Pancreas (tissue), 10 donors: ENCODE results near the gene HSD17B13. TPM values are rescaled to one million over a fixed set of nuclear protein-coding genes. Genes with fewer than 3 reads are reported as not detected.
"Not testable (repeated sequence)": the region's sequence is repeated elsewhere in the genome, so short reads cannot be mapped to it uniquely, and the experiment has no call there.

Source experiments
- ATAC-seq, 4 donors: fragments of 200-7000 bp; cut with Tn5 transposase; one replicate each; pipeline versions ENCODE4 v1.8.0 to v1.9.1; 2020; ENCODE audit warnings: mild to moderate bottlenecking in 4 of 4, moderate library complexity in 4 of 4
- DNase-seq, 6 donors: peaks; one replicate each; pipeline ENCODE4 v3.0.0-alpha.2; 2020
- FAIRE-seq: peaks from 2 replicates; lab custom pipeline; 2012; peaks lifted over from hg19 to GRCh38; lab: Jason Lieb, UNC
- H3K27ac ChIP-seq, 4 donors: fragments of 200-600 bp; sonication (generic); 1 replicate in 3 of 4; 2 replicates in 1 of 4; pipeline versions ENCODE4 v1.5.0 to v1.8.0; 2020
- H3K27me3 ChIP-seq, 4 donors: fragments of 200-600 bp; one replicate each; pipeline ENCODE4 v1.8.0; 2021
- H3K36me3 ChIP-seq, 3 donors: fragments of 200-600 bp; sonication (generic) in 1 of 3; one replicate each; pipeline versions ENCODE4 v1.5.0 to v1.8.0; 2020 to 2021
- H3K4me1 ChIP-seq, 3 donors: fragments of 200-600 bp; one replicate each; pipeline ENCODE4 v1.8.0; 2021
- H3K4me3 ChIP-seq, 4 donors: fragments of 200-600 bp; sonication (generic) in 2 of 4; one replicate each; pipeline versions ENCODE4 v1.5.0 to v1.8.0; 2020 to 2021
- H3K9me3 ChIP-seq, 4 donors: fragments of 200-600 bp; one replicate each; pipeline ENCODE4 v1.8.0; 2021
- WGBS, 2 donors: extraction: QIAGEN DNeasy Blood & Tissue Kit; methylation state at CpG; one replicate each; pipeline ENCODE4 v1.1.7; 2013; 5-methylcytosine and 5-hydroxymethylcytosine counted together
- intact Hi-C, 3 donors: fragments of 100-400 bp; cut with DNase I; formaldehyde crosslinking; loops; one replicate each; pipeline versions ENCODE4 v1.11.1 to v1.14.2; 2022
- polyA plus RNA-seq, 2 donors: library from polyadenylated mRNA; stranded (reverse); fragments of 200-250 nt; gene quantifications; one replicate each; pipeline ENCODE4 v1.2.3, GENCODE V29; 2013
- total RNA-seq, 6 donors: library from RNA; stranded (reverse); fragmentation: NEBNext Ultra II Directional in 4 of 6; extraction: Animal tissue kit (Norgen Biotek cat#: 25700) in 4 of 6; gene quantifications; one replicate each; pipeline versions ENCODE4 v1.2.1 to v1.2.4, GENCODE V29; 2021 to 2023
- TF ChIP-seq, protein P1 (sequence below), 4 donors: fragments of 200-600 bp; sonication (generic) in 3 of 4; IDR thresholded peaks; one replicate each; pipeline versions ENCODE4 v1.5.0 to v1.8.0; 2021; ENCODE audit warnings: antibody characterized with exemption in 4 of 4
- donor health status: healthy with polysubstance abuse.
- donor health status: DM: no; HTN: no; CAD: no; lungs with moderate emphysema.
- donor health status: DM: no; HTN: no; CAD: no.
- donor health status: control.
- donor health status: control.
- donor health status: Bipolar disorder and iron deficiency.
- donor health status: DM: yes; HTN: yes; CAD: no.
- donor health status: DM: no; HTN: no; CAD: no.
- donor health status: DM: no; HTN: no; CAD: no.
- donor health status: DM: yes; HTN: yes; CAD: no.

The HSD17B13 gene
- total and polyA plus RNA-seq, 8 donors, result 0.24 to 2.7 (median 0.71) TPM

DNA sequence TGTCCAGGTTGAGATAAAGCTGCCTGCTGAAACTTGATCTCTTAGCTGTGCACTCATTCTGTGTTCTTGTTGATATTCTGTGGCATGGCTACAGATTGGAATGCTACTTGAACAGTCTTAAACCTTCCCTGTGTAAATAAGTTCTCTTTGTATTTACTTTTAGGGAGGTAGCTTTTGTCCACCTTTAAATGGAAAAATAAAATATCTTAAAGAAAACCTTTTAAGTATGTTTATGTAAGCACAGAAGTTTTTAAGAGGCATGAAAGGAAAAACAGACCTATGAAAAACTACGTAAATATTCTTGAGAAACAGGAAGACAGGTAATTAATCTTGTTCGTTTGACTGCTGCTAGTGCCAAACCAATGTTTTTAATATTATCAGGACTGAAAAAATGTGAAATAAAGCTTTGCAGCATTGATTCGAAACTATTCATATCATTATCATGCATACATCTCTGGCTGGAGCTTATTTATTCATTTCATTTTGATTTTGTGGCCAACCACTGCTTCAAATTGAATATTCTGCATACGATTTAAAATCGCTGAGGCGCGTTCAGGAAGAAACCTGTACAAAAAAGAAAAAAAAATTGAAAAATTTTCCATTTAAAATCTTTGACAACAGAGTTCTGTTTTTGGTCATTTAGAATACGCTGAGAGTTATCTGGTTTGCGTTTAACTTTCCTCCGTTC lies 17.8 kb downstream of the HSD17B13 start:
- TF ChIP-seq, protein P1, sequence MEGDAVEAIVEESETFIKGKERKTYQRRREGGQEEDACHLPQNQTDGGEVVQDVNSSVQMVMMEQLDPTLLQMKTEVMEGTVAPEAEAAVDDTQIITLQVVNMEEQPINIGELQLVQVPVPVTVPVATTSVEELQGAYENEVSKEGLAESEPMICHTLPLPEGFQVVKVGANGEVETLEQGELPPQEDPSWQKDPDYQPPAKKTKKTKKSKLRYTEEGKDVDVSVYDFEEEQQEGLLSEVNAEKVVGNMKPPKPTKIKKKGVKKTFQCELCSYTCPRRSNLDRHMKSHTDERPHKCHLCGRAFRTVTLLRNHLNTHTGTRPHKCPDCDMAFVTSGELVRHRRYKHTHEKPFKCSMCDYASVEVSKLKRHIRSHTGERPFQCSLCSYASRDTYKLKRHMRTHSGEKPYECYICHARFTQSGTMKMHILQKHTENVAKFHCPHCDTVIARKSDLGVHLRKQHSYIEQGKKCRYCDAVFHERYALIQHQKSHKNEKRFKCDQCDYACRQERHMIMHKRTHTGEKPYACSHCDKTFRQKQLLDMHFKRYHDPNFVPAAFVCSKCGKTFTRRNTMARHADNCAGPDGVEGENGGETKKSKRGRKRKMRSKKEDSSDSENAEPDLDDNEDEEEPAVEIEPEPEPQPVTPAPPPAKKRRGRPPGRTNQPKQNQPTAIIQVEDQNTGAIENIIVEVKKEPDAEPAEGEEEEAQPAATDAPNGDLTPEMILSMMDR (IDR thresholded peaks at IDR 0.05), result no peak
- DNase-seq (no peak), FAIRE-seq (no peak), ATAC-seq (peak; percentile 93 to 98 (median 96))
- WGBS, 2 donors, result 42 to 49% methylated on average over 10 of the region's 10 CpGs
- no peaks in the 10 kb centered on the region for H3K9me3 ChIP-seq
- H3K27me3 ChIP-seq, result no peaks in the 10 kb centered on the region
- H3K36me3 ChIP-seq, result no peaks in the 10 kb centered on the region
- H3K4me3 ChIP-seq, result peak overlapping the region in 2 of 4 donors; percentile 2 to 11
- H3K4me1 ChIP-seq, result peaks cover 0 to 3% (median 0%) of the 10 kb centered on the region in 3 donors
- H3K27ac ChIP-seq, result peak overlapping the region in 2 of 4 donors; percentile 42 to 43
- intact Hi-C loops, result no loop called here

GRCh38 chr4:87299898-87300297 lies 22.8 kb downstream of the HSD17B13 start:
- H3K36me3 ChIP-seq, result no peaks in the 10 kb centered on the region
- H3K27ac ChIP-seq, result no peak overlapping the region
- H3K27me3 ChIP-seq, result no peaks in the 10 kb centered on the region
- no peak overlapping the region for H3K4me3 ChIP-seq
- no peaks in the 10 kb centered on the region for H3K9me3 ChIP-seq
- TF ChIP-seq, protein P1 (IDR thresholded peaks at IDR 0.05), result no peak
- DNase-seq (no peak), FAIRE-seq (no peak), ATAC-seq (no peak)
- H3K4me1 ChIP-seq, result peaks cover 0 to 3% (median 0%) of the 10 kb centered on the region in 3 donors
- intact Hi-C loops, result no loop called here
- WGBS, 2 donors, result 75 to 80% methylated on average over 4 of the region's 4 CpGs

- no peaks in the 10 kb centered on the region for H3K9me3 ChIP-seq
- FAIRE-seq, result no peak
- no peak overlapping the region for H3K4me3 ChIP-seq
- H3K27ac ChIP-seq, result no peak overlapping the region
- no peak for DNase-seq
- H3K4me1 ChIP-seq, result no peaks in the 10 kb centered on the region
- intact Hi-C loops, result no loop called here
- no peaks in the 10 kb centered on the region for H3K27me3 ChIP-seq
- 62 to 65% methylated on average over 2 of the region's 2 CpGs for WGBS, 2 donors
- no peak for ATAC-seq
- H3K36me3 ChIP-seq, result no peaks in the 10 kb centered on the region
- TF ChIP-seq, protein P1 (IDR thresholded peaks at IDR 0.05), result no peak
Measured at GRCh38 chr4:87298362-87298761, 24.3 kb downstream of the HSD17B13 start.

DNA sequence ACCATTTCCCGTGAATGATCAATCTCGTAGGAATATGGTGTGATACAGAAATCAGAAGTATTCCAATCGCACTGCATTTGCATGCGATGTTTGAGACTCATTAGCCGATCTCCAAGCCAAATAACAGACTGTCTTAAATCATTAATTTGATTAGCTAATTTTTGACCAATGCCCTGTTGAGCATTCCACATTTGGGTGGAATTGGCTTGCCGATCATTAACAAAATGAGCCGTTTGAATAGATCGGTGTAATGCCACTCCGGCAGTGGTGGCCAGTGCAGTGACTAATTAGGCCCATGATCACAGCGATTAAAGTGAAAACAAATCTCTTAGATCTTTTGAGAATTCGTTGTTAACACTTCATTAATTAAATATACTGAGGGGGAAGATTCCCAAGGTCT lies 27.8 kb downstream of the HSD17B13 start:
- ATAC-seq, H3K27ac ChIP-seq, intact Hi-C loops, H3K4me3 ChIP-seq, H3K36me3 ChIP-seq, H3K9me3 ChIP-seq, DNase-seq, FAIRE-seq, H3K4me1 ChIP-seq, H3K27me3 ChIP-seq: not testable (repeated sequence)
- WGBS, 2 donors, result 76 to 94% methylated on average over 11 of the region's 11 CpGs

DNA sequence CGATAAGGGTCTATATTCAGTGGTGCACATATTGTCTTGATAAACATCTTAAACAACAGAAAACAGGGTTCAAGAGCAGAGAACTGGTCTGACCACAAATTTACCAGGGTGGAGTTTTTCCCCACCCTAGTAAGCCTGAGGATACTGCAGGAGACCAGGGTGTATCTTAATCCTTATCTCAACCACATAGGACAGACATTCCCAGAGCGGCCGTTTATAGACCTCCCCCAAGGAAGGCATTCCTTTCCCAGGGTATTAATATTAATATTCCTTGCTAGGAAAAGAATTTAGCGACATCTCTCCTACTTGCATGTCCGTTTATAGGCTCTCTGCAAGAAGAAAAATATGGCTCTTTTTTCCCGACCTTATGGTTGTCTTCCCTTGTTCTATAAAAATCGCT lies 28.8 kb downstream of the HSD17B13 start:
- WGBS, 2 donors, result 91 to 92% methylated on average over 7 of the region's 7 CpGs
- H3K4me1 ChIP-seq, ATAC-seq, H3K9me3 ChIP-seq, H3K27me3 ChIP-seq, H3K27ac ChIP-seq, intact Hi-C loops, DNase-seq, H3K36me3 ChIP-seq, H3K4me3 ChIP-seq, FAIRE-seq: not testable (repeated sequence)

DNA sequence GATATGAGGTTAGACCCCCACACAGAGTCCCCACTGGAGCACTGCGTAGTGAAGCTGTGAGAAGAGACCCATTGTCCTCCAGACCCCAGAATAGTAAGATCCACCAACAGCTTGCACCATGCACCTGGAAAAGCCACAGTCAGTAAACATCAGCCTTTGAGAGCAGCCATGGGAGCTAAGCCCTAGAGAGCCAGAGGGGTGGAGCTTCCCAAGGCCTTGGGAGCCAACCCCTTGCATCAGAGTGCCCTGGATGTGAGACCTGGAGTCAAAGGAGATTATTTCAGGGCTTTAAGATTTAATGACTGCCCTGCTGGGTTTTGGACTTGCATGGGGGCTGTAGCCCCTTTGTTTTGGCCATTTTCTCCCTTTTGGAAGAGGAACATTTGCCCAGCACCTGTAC lies 35.7 kb downstream of the HSD17B13 start:
- 97 to 100% methylated on average over 1 of the region's 1 CpG for WGBS, 2 donors
- H3K36me3 ChIP-seq, result no peaks in the 10 kb centered on the region
- DNase-seq (no peak), FAIRE-seq (no peak), ATAC-seq (no peak)
- H3K27me3 ChIP-seq, result no peaks in the 10 kb centered on the region
- TF ChIP-seq, protein P1 (IDR thresholded peaks at IDR 0.05), result no peak
- no peaks in the 10 kb centered on the region for H3K4me1 ChIP-seq
- H3K4me3 ChIP-seq, result no peak overlapping the region
- intact Hi-C loops, result no loop called here
- no peaks in the 10 kb centered on the region for H3K9me3 ChIP-seq
- H3K27ac ChIP-seq, result no peak overlapping the region

DNA sequence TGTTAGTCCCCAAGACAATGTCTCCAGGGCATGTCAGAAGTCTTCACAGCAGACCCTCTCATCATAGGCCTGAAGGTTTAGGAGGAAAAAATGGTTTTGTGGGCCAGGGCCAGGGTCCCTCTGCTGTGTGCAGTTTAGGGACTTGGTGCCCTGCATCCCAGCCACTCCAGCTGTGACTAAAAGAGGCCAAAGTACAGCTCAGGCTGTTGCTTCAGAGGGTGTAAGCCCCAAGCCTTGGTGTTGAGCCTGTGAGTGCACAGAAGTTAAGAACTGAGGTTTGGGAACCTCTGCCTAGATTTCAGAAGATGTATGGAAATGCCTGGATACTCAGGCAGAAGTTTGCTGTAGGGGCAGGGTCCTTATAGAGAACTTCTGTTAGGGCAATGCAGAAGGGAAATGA lies 38.4 kb downstream of the HSD17B13 start:
- ATAC-seq, H3K9me3 ChIP-seq, H3K4me3 ChIP-seq, H3K27me3 ChIP-seq, FAIRE-seq, H3K36me3 ChIP-seq, DNase-seq, H3K27ac ChIP-seq, intact Hi-C loops, H3K4me1 ChIP-seq: not testable (repeated sequence)
